Epithelial cell of proximal tubule (primary cell): ENCODE results near the gene PARP15. TPM values are rescaled to one million over a fixed set of nuclear protein-coding genes. Genes with fewer than 3 reads are reported as not detected.
A peak's percentile ranks its signal among the peaks of the same experiment; 100 is the strongest.

ENCODE experiments used
- DNase-seq: peaks from one replicate; pipeline ENCODE4 v3.0.0-alpha.2; 2011; ENCODE audit warnings: low read depth
- H3K4me3 ChIP-seq: 2 replicates; pipeline ENCODE4 v1.5.1; 2011; ENCODE audit warnings: low read depth, mild to moderate bottlenecking, low read length
- total RNA-seq: library from RNA; depleted of rRNA; stranded (reverse); fragments of >200 nt; gene quantifications from 2 replicates; pipeline ENCODE4 v1.2.3, GENCODE V29; 2015
- TF ChIP-seq, protein P1 (sequence below): conservative IDR thresholded peaks from 2 replicates; pipeline ENCODE4 v1.5.1; 2012; ENCODE audit warnings: low read depth, mild to moderate bottlenecking, low read length

Gene PARP15
- total RNA-seq, 1 donor from 2014 or later: not detected

DNA sequence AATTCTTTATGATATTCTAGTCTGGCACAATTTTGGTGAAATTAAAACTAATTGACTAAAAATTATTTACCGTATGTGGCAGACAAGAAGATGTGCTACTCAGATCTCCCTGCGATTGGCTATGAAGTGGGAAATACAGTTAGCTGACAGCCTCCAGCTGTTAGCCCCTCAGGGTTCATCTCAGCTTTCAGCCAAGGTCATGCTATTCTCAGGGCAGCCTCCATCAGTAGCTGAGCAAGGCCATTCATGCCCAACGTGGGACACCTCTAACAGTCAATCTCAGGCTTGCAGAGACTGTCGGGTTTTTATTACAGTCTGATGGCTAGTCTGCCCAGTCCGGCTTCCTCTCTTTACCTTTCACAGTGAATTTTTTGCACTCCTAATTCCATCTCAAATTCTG lies 20.1 kb upstream of the PARP15 start:
- no peak for DNase-seq
- no peak overlapping the region for H3K4me3 ChIP-seq
- TF ChIP-seq, protein P1, sequence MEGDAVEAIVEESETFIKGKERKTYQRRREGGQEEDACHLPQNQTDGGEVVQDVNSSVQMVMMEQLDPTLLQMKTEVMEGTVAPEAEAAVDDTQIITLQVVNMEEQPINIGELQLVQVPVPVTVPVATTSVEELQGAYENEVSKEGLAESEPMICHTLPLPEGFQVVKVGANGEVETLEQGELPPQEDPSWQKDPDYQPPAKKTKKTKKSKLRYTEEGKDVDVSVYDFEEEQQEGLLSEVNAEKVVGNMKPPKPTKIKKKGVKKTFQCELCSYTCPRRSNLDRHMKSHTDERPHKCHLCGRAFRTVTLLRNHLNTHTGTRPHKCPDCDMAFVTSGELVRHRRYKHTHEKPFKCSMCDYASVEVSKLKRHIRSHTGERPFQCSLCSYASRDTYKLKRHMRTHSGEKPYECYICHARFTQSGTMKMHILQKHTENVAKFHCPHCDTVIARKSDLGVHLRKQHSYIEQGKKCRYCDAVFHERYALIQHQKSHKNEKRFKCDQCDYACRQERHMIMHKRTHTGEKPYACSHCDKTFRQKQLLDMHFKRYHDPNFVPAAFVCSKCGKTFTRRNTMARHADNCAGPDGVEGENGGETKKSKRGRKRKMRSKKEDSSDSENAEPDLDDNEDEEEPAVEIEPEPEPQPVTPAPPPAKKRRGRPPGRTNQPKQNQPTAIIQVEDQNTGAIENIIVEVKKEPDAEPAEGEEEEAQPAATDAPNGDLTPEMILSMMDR: no peak

DNA sequence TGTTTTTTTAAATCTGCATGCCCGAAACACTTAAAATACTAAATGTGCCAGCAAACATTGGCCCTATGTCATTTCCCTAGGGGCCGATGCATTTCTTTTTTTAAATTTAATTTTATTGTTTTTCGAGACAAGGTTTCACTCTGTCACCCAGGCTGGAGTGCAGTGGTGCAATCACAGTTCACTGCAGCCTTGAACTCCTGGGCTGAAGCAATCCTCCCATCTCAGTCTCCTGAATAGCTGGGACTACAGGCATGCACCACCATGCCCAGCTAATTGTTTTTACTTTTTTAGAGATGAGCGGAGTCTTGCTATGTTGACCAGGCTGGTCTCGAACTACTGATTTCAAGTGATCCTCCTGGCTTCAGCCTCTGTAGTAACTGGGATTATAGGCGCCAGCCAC lies 18.8 kb upstream of the PARP15 start:
- TF ChIP-seq, protein P1: no peak
- H3K4me3 ChIP-seq: no peak overlapping the region
- DNase-seq: no peak

DNA sequence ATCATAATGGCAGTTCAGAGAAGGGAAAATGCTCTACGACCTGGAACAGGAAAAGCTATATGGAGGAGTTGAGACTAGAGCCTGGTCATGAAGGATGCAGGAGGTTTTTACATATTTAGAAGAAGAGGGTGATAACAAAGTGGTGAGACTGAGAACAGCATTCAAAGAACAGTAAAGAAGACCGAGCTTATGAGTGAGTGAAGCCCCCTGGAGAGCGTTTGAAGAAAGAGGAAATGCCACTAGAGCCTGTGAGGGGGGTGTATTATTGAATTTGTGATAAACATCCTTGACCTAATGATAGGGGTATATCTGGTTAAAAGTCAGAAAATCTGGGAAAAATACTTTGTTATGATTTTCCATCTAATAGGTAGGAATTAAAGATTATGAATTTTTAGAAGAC lies 17.5 kb upstream of the PARP15 start:
- no peak overlapping the region for H3K4me3 ChIP-seq
- DNase-seq: no peak
- TF ChIP-seq, protein P1: no peak

DNA sequence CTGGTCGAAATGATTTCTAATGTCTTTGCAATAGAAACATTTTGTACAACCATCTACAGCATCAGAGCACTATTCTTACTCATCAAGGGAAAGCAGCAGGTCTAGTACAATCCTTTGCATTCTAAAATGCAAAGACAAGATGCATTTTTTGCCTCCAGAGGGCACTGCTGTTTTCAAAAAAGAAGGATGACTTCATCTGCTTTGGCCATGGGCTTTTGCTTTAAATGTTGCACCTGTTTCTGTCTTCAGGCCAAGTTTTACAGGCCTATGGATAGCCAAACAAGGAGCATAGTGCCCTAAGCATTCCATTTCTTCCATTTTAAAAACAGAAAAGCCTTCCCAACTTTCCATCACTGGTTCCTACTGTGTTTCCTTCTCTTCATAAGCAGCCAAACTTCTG lies 16.8 kb upstream of the PARP15 start:
- no peak overlapping the region for H3K4me3 ChIP-seq
- DNase-seq: peak; percentile 22
- TF ChIP-seq, protein P1: peak; percentile 77

DNA sequence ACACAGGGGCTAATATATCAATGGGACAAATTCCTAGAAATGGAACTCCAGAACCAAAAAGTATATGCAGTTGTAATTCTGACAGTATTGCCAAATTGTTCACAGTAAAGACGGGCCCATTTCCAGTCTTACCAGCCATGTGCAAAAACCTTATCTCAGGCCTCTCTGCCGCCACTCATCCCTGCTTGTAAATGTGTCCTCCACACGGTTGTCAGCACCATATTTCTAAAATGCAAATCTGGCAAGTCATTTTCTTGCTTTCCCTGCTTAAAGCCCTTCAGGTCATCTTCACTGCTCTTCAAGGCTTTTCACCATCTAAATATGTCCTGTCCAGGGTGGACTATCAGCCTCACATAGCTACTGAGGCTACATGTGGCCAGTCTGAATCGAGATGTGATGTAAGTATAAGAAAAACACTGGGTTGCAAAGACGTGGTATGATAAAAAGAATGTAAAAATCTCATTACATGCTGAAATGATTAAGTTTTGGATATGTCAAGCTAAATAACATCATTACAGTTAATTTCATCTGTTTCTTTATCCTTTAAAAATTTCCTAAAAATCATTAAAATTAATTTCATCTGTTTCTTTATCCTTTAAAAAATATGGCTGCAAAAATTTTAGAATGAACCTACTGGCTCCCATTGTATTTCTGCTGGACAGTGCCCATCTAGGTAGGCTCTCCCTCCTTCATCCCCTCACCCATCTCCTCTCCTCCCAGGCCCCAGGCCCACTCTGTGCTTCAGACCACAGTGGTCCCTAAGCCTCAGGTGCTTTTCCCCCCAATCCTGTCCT lies 14.3 kb upstream of the PARP15 start:
- H3K4me3 ChIP-seq: peak overlapping the region; percentile 87
- TF ChIP-seq, protein P1: no peak
- no peak for DNase-seq

DNA sequence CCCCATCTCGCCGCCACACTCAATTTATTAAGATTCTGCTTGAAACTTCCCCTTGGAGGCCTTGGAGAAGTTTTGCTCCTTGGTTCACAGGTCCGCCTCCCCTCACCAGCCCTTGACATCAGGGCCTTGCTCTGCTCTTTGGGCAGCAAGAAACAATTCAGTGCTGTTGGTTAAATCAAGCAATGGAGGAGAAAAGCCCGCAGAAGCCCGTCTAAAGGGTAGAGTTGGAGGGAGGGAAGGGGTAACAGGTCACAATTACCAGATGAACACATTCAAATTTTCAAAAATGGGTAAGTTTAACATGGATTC lies 13.8 kb upstream of the PARP15 start:
- peak overlapping the region; percentile 87 for H3K4me3 ChIP-seq
- TF ChIP-seq, protein P1: no peak
- DNase-seq: no peak
